Neuronal stem cell (in vitro differentiated cells): ENCODE data around the gene KLF3.

ENCODE experiments used
- DNase-seq: peaks from one replicate; pipeline ENCODE4 v3.0.0-alpha.2; 2013; ENCODE audit warnings: low spot score
- H2AFZ ChIP-seq: one replicate; pipeline ENCODE4 v1.6.1; 2013; ENCODE audit warnings: mild to moderate bottlenecking, low read length, inconsistent platforms
- H2AK5ac ChIP-seq: 2 replicates; pipeline ENCODE4 v1.6.1; 2013; ENCODE audit warnings: low read depth, mild to moderate bottlenecking, inconsistent platforms, low read length, moderate library complexity, mixed read lengths
- H2BK120ac ChIP-seq: 2 replicates; pipeline ENCODE4 v1.6.1; 2013; ENCODE audit warnings: low read depth, mild to moderate bottlenecking, inconsistent platforms, low read length, moderate library complexity, mixed read lengths
- H2BK12ac ChIP-seq: one replicate; pipeline ENCODE4 v1.6.1; 2013; ENCODE audit warnings: low read length, inconsistent platforms
- H2BK15ac ChIP-seq: 2 replicates; pipeline ENCODE4 v1.6.1; 2013; ENCODE audit warnings: mild to moderate bottlenecking, low read length, inconsistent platforms, mixed read lengths
- H2BK5ac ChIP-seq: one replicate; pipeline ENCODE4 v1.6.1; 2013; ENCODE audit warnings: inconsistent platforms, mild to moderate bottlenecking, low read length, moderate library complexity
- H3K14ac ChIP-seq: one replicate; pipeline ENCODE4 v1.6.1; 2013; ENCODE audit warnings: low read length, inconsistent platforms
- H3K18ac ChIP-seq: 2 replicates; pipeline ENCODE4 v1.6.1; 2013; ENCODE audit warnings: low read length, inconsistent platforms
- H3K23ac ChIP-seq: 2 replicates; pipeline ENCODE4 v1.6.1; 2013; ENCODE audit warnings: low read depth, mild to moderate bottlenecking, mixed read lengths, low read length, inconsistent platforms; ENCODE audit not compliant: poor library complexity
- H3K27ac ChIP-seq: replicated peaks from 3 replicates; pipeline ENCODE4 v1.5.1; 2013; ENCODE audit warnings: low read length, inconsistent platforms
- H3K27me3 ChIP-seq, 3 experiments: 2 replicates each; pipeline ENCODE4 v1.6.1; 2013; ENCODE audit warnings: low read length in 3 of 3, mild to moderate bottlenecking in 2 of 3, inconsistent platforms in 1 of 3, low read depth in 1 of 3, mixed read lengths in 1 of 3, moderate library complexity in 1 of 3; ENCODE audit not compliant: control insufficient read depth in 3 of 3, insufficient read depth in 3 of 3
- H3K36me3 ChIP-seq, 2 donors: replicated peaks in 1 of 2; 2 replicates each; pipeline ENCODE4 v1.6.1; 2013; ENCODE audit warnings: low read length in 2 of 2; ENCODE audit not compliant: control insufficient read depth in 2 of 2, insufficient read depth in 2 of 2
- H3K4ac ChIP-seq: 2 replicates; pipeline ENCODE4 v1.6.1; 2013; ENCODE audit warnings: inconsistent platforms, mild to moderate bottlenecking, low read length, moderate library complexity
- H3K4me1 ChIP-seq, 2 donors: 1 replicate in 1 of 2; 2 replicates in 1 of 2; pipeline ENCODE4 v1.6.1; 2013; ENCODE audit warnings: low read length in 2 of 2, low read depth in 1 of 2; ENCODE audit not compliant: control insufficient read depth in 2 of 2, insufficient read depth in 1 of 2
- H3K4me2 ChIP-seq: one replicate; pipeline ENCODE4 v1.6.1; 2013; ENCODE audit warnings: mild to moderate bottlenecking, low read length, inconsistent platforms; ENCODE audit not compliant: insufficient read depth, poor library complexity, severe bottlenecking
- H3K4me3 ChIP-seq, 2 donors: 2 replicates each; pipeline ENCODE4 v1.5.1; 2013; ENCODE audit warnings: low read length in 2 of 2, mild to moderate bottlenecking in 2 of 2, inconsistent platforms in 1 of 2, moderate library complexity in 1 of 2
- H3K79me1 ChIP-seq: one replicate; pipeline ENCODE4 v1.6.1; 2013; ENCODE audit warnings: low read depth, mild to moderate bottlenecking, inconsistent platforms, low read length, moderate library complexity
- H3K9ac ChIP-seq: one replicate; pipeline ENCODE4 v1.6.1; 2013; ENCODE audit warnings: mild to moderate bottlenecking, low read depth, low read length, inconsistent platforms; ENCODE audit not compliant: poor library complexity
- H3K9me3 ChIP-seq, 2 donors: replicated peaks in 1 of 2; 2 replicates each; pipeline versions ENCODE3 to v1.6.1; 2013; ENCODE audit warnings: low read length in 2 of 2, mild to moderate bottlenecking in 2 of 2, inconsistent platforms in 1 of 2, low read depth in 1 of 2, mixed read lengths in 1 of 2, moderate library complexity in 1 of 2; ENCODE audit not compliant: control insufficient read depth in 2 of 2, insufficient read depth in 1 of 2
- H4K8ac ChIP-seq: one replicate; pipeline ENCODE4 v1.6.1; 2013; ENCODE audit warnings: low read depth, mild to moderate bottlenecking, inconsistent platforms, low read length, moderate library complexity
- H4K91ac ChIP-seq: one replicate; pipeline ENCODE4 v1.6.1; 2013; ENCODE audit warnings: low read length, low read depth, mild to moderate bottlenecking, inconsistent platforms; ENCODE audit not compliant: poor library complexity
- WGBS, 2 donors: extraction: QIAGEN DNeasy Blood & Tissue Kit; methylation state at CpG; one replicate each; pipeline ENCODE4 v1.1.7; 2013; ENCODE audit warnings: missing lambda C conversion rate in 2 of 2, mixed read lengths in 1 of 2; ENCODE audit not compliant: insufficient read length in 2 of 2, insufficient replicate concordance in 1 of 2; ENCODE audit errors: extremely low coverage in 2 of 2; 5-methylcytosine and 5-hydroxymethylcytosine counted together

KLF3 gene

GRCh38 chr4:38675146-38676121 is 11.4 kb downstream of the KLF3 start:
- Histone ChIP-seq H3K18ac (no peak overlapping the region), H3K4me1 (peaks cover 30 to 60% of the 10 kb centered on the region in 2 donors), H3K79me1 (peaks cover 7% of the 10 kb centered on the region), H2BK15ac (no peak overlapping the region), H3K4me3 (no peak overlapping the region), H2BK120ac (no peak overlapping the region), H3K14ac (no peak overlapping the region), H2AK5ac (no peak overlapping the region), H3K4me2 (no peak overlapping the region), H3K9ac (no peak overlapping the region), H3K27me3 (no peaks in the 10 kb centered on the region), H3K4ac (no peak overlapping the region), H3K36me3 (peaks cover 0 to 42% of the 10 kb centered on the region in 2 donors), H2AFZ (no peak overlapping the region), H4K91ac (no peak overlapping the region), H3K23ac (no peak overlapping the region), H2BK5ac (no peak overlapping the region), H3K27ac (no peak overlapping the region), H2BK12ac (no peak overlapping the region), H3K9me3 (peaks cover 0 to 4% of the 10 kb centered on the region in 2 donors), H4K8ac (no peak overlapping the region)
- DNase-seq = peak; percentile 87
- no CpG with 5 or more reads among the region's 7 CpGs for WGBS, 2 donors

- no peak overlapping the region for H4K91ac ChIP-seq
- WGBS, 2 donors = no CpG with 5 or more reads among the region's 12 CpGs
- no peak overlapping the region for H3K23ac ChIP-seq
- H3K27ac ChIP-seq = no peak overlapping the region
- H4K8ac ChIP-seq = no peak overlapping the region
- H3K27me3 ChIP-seq = no peaks in the 10 kb centered on the region
- H2BK120ac ChIP-seq = no peak overlapping the region
- no peak overlapping the region for H2BK5ac ChIP-seq
- no peak overlapping the region for H3K9ac ChIP-seq
- no peak for DNase-seq
- H3K14ac ChIP-seq = no peak overlapping the region
- peaks cover 8% of the 10 kb centered on the region for H3K79me1 ChIP-seq
- no peak overlapping the region for H3K4ac ChIP-seq
- H2BK12ac ChIP-seq = no peak overlapping the region
- H3K9me3 ChIP-seq = peaks cover 0 to 4% of the 10 kb centered on the region in 2 donors
- H3K4me3 ChIP-seq = no peak overlapping the region
- H3K4me1 ChIP-seq = peaks cover 21 to 44% of the 10 kb centered on the region in 2 donors
- no peak overlapping the region for H3K4me2 ChIP-seq
- no peak overlapping the region for H2AFZ ChIP-seq
- peaks cover 5 to 51% of the 10 kb centered on the region in 2 donors for H3K36me3 ChIP-seq
- no peak overlapping the region for H2BK15ac ChIP-seq
- H3K18ac ChIP-seq = no peak overlapping the region
- H2AK5ac ChIP-seq = no peak overlapping the region
These were observed 13.0 kb downstream of the KLF3 start for GRCh38 chr4:38676986-38677385.

GRCh38 chr4:38677441-38677840 is 13.4 kb downstream of the KLF3 start:
- WGBS, 2 donors = no CpG with 5 or more reads among the region's 6 CpGs
- Histone ChIP-seq H2BK15ac (no peak overlapping the region), H3K23ac (no peak overlapping the region), H3K27me3 (no peaks in the 10 kb centered on the region), H2BK120ac (no peak overlapping the region), H3K4me1 (peaks cover 18 to 40% of the 10 kb centered on the region in 2 donors), H3K18ac (no peak overlapping the region), H4K8ac (no peak overlapping the region), H3K36me3 (peaks cover 5 to 55% of the 10 kb centered on the region in 2 donors), H2AFZ (no peak overlapping the region), H3K27ac (no peak overlapping the region), H3K4me2 (no peak overlapping the region), H3K4me3 (no peak overlapping the region), H3K79me1 (peaks cover 8% of the 10 kb centered on the region), H4K91ac (no peak overlapping the region), H3K4ac (no peak overlapping the region), H2BK12ac (no peak overlapping the region), H3K9ac (no peak overlapping the region), H2BK5ac (no peak overlapping the region), H3K14ac (no peak overlapping the region), H3K9me3 (peaks cover 0 to 4% of the 10 kb centered on the region in 2 donors), H2AK5ac (no peak overlapping the region)
- no peak for DNase-seq

- no peak overlapping the region for H4K91ac ChIP-seq
- WGBS, 2 donors = no CpG with 5 or more reads among the region's 5 CpGs
- H3K36me3 ChIP-seq = peaks cover 5 to 61% of the 10 kb centered on the region in 2 donors
- no peak overlapping the region for H3K4me3 ChIP-seq
- H3K4ac ChIP-seq = no peak overlapping the region
- no peak overlapping the region for H2BK12ac ChIP-seq
- no peak overlapping the region for H3K27ac ChIP-seq
- no peak overlapping the region for H3K4me2 ChIP-seq
- H2AFZ ChIP-seq = no peak overlapping the region
- H2BK120ac ChIP-seq = no peak overlapping the region
- peaks cover 13 to 34% of the 10 kb centered on the region in 2 donors for H3K4me1 ChIP-seq
- H3K9ac ChIP-seq = no peak overlapping the region
- no peak for DNase-seq
- H2AK5ac ChIP-seq = no peak overlapping the region
- H4K8ac ChIP-seq = no peak overlapping the region
- H3K27me3 ChIP-seq = no peaks in the 10 kb centered on the region
- no peak overlapping the region for H2BK15ac ChIP-seq
- H3K18ac ChIP-seq = no peak overlapping the region
- H3K79me1 ChIP-seq = peaks cover 8% of the 10 kb centered on the region
- H2BK5ac ChIP-seq = no peak overlapping the region
- no peak overlapping the region for H3K14ac ChIP-seq
- H3K9me3 ChIP-seq = peaks cover 0 to 4% of the 10 kb centered on the region in 2 donors
- no peak overlapping the region for H3K23ac ChIP-seq
These were observed 14.1 kb downstream of the KLF3 start for GRCh38 chr4:38678078-38678477.
